ENCODE data around the gene DST. TPM values are rescaled to one million over a fixed set of nuclear protein-coding genes. Genes with fewer than 3 reads are reported as not detected.

DST gene
- total RNA-seq, 1 experiment from 2014 or later, result 144 TPM

DNA sequence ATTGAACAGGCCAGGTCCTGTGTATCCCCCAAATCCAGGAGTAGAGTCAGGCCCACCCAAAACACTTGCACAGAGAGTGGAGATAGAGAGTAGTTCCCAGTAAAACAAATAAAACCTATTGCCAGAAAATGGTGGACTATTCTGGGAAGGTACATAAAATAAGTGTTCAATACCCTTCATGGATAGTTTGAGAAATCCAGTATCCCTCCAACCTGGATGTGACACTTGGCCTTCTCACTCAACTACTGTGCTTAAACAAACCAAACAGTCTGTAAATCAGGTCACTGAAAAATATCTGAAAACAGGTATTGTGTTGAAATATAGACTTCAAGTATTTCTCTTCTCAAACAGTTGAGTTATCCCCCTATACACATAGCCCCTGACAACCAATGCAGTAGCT lies 233.7 kb downstream of the DST start (continued):
- TF ChIP-seq, protein P1, sequence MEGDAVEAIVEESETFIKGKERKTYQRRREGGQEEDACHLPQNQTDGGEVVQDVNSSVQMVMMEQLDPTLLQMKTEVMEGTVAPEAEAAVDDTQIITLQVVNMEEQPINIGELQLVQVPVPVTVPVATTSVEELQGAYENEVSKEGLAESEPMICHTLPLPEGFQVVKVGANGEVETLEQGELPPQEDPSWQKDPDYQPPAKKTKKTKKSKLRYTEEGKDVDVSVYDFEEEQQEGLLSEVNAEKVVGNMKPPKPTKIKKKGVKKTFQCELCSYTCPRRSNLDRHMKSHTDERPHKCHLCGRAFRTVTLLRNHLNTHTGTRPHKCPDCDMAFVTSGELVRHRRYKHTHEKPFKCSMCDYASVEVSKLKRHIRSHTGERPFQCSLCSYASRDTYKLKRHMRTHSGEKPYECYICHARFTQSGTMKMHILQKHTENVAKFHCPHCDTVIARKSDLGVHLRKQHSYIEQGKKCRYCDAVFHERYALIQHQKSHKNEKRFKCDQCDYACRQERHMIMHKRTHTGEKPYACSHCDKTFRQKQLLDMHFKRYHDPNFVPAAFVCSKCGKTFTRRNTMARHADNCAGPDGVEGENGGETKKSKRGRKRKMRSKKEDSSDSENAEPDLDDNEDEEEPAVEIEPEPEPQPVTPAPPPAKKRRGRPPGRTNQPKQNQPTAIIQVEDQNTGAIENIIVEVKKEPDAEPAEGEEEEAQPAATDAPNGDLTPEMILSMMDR (IDR thresholded peaks at IDR 0.05 in 2 of 3, conservative IDR thresholded peaks at IDR 0.05 in 1 of 3; ENCODE audit: borderline replicate concordance in 1 of 3, insufficient read depth in 1 of 3, low read depth in 2 of 3, low read length in 2 of 3), result no peak
